NCI-H1930 (cell line): ENCODE data around the gene ZNF79.

ENCODE experiments used
- DNase-seq, 2 experiments: peaks; one replicate each; lab custom pipeline; 2025; lab: John Stamatoyannopoulos, UW

Gene ZNF79

DNA sequence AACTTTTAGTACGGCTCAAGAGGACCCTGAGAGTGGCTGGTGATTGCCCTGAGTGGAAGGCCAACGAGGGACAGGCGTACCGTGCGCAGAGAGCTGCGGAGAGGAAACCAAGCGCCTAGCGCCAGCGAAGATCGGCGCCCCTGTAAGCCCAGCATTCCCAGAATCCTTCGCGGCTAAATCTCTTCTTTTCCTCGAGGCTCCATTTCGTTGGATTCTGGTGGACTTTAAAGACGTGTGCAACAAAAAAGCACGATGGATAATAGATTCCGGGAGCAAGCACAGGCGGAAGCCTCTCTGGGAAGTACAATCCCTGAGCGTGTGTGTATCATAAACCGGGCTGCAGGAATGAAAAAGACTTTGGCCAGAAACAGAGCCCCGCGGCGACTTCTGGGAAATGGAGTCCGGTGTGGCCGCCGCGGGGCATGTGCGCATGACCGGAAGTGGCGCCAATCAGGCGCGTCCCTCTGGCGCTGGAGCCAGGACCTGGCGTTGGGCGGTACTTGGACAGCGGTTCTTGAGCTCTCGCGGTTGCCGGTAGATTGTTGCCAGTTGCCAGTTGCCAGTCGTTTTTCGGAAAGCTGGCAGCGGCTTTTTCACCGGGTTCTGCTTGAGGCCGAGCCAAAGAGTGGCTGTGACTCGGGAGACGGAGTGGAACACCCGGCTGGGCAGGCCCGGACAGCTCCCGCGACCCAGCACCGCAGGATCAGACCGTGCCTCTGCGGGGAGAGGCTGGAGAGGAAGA lies at the start of gene ZNF79:
ZNF79 (plus strand) TSS at position 449 of the 742 bp plus-strand sequence. CDS start 406 bp downstream, outside the sequence.
- DNase-seq = peak; percentile 83 to 87

DNA sequence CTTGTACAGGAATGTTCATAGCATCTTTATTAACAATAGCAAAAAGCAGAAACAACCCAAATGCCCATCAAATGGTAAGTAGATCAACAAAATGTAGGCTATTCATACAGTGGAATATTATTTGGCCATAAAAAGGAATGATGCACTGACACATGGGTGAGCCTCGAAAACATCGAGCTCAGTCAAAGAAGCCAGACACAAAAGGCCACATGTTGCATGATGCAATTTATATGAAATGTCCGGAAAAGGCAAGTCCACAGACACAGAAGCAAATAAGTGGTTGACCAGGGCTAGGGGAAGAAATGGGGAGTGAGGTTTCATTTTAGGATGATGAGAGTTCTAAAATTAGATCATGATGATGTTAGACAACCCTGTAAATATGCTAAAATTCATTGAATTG lies 43.7 kb upstream of the ZNF79 start:
- DNase-seq = no peak

DNA sequence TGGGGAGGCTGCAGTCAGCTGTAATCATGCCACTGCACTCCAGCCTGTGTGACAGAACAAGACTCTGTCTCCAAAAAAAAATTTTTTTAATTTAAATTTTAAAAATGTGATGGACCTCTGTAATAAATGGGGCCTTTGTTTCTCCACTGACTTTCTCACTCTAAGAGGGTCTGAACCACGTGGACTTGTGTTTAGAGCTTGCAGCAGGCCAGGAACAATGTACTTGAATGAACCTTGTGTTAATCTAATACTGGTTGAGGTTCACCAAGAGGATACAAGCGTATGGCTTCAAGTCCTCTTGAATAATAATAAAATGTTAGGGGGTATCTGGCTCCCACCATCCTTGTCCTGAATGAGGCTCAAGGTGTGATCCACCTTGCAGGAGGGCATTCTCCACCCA lies 41.6 kb upstream of the ZNF79 start:
- no peak for DNase-seq

- DNase-seq = no peak
These were observed 40.0 kb upstream of the ZNF79 start for GRCh38 chr9:127384016-127384730.

DNA sequence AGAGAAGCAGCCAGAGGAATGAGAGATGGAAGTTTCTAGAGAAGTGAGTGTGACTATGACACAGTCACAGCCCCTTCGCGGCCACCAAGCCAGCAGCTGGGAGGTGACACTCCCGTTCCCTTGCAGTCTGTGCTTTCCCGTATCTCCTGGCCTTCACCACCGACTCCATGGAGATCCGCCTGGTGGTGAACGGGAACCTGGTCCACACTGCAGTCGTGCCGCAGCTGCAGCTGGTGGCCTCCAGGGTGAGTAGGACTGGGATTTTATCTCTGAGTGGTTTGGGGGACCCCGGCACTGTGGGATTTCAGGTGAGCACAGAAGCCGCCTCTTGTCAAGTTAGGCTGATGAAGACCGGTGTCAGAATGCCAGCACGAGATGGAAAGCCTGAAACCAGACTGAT lies 39.3 kb upstream of the ZNF79 start:
- no peak for DNase-seq

DNA sequence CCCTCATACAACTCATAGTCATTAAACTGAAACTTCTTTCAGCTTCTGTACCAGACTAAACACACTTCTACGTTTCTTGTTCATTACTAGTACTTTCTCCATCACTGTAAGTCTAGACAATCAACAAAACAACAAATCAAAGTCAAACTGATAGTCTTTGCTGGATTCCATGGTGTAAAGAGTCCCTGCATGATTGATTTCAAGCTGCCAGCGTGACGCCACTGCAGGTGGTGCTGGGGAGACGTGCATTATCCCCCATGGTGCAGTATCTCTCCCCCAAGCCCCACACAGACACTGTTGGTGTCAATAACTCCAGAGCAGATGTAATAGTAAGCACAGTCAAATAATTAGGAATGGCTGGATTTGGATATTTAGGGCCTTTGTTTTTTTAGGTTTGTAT lies 37.9 kb upstream of the ZNF79 start:
- no peak for DNase-seq

DNA sequence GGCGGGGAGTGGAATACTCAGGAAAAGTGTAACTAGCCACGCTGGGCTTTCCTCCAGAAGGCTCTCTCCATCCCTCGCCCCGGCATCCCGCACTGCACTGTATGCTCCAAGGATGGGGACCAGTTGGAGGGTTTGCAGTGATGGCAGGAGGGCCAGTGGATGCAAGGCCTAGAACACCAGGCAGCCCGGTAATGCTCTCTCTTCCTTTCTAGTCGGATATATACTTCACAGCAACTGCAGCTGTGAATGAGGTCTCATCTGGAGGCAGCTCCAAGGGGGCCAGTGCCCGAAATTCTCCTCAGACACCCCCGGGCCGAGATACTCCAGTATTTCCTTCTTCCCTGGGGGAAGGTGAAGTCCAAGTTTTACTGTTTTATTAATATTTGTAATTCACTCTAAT lies 37.2 kb upstream of the ZNF79 start:
- DNase-seq = no peak

DNA sequence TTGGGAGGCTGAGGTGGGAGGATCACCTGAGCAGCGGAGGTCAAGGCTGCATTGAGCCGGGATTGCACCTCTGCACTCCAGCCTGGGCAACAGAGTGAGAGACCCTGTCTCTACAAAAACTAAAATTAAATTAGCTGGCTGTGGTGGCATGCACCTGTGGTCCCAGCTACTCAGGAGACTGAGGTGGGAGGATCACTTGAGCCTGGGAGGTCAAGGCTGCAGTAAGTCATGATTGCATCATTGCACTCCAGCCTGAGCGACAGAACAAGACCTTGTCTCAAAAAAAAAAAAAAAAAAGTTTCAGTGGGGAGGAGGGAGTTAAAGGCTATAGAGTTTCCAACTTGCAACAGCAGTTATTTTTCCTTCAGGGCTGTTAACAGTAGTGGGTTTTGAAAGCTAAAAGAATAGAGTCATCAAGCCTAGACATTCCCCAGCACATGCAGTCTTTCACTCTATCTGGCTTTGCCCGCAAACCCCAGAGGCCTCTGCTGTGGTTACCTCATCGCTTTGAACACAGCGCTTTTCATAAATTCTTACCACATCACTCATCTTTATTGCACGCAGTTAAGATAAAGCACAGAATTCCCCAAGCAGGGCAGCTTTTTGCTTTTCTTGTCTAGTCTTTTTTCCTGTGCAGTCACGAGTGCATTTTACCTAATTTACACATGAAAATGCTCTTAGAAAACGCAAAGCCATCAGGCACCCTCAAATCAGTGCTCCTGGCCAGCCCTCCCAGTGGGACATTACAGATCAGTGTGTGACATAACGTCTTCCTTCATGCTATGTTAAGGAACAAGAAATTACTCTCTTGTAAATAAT lies 35.9 kb upstream of the ZNF79 start:
- no peak for DNase-seq

- DNase-seq = no peak
These were observed 35.3 kb upstream of the ZNF79 start for GRCh38 chr9:127388856-127389238.

- DNase-seq = no peak
These were observed 34.6 kb upstream of the ZNF79 start for GRCh38 chr9:127389381-127390247.

DNA sequence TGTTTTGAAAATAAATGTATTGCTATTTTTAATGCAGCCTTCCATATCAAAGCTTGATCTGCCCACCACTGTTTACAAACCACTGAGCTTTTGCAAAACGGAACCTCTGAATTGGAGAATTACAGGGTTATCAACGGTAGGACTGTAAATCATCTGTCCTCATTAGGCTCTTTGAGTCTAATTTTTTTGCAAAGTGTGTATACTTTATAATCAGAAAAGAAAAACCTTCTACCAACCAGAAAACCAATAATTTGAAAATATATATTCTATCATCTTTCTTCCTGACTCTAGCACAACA lies 34.0 kb upstream of the ZNF79 start:
- no peak for DNase-seq

GRCh38 chr9:127390563-127390962 lies 33.6 kb upstream of the ZNF79 start:
- DNase-seq = no peak

DNA sequence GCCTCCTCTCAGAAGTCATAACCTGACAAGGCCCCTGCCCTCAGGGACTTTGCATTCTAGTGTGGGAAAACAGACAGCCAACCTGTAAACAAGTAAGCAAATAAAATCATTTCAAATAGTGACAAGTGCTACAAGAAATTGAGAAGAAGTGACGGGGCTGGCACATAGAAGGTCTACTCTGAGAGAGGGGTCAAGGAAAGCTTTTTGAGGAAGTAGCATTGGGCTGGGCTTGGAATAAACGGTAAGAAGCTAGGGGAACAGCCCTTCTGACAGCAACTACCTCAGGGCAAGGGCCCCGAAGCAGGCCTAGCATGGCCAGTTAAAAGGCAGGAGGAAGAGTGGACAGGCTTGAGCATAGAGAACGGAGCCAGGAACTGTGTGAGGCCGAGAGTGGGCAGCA lies 32.0 kb upstream of the ZNF79 start:
- DNase-seq = no peak

- DNase-seq = no peak
These were observed 31.2 kb upstream of the ZNF79 start for GRCh38 chr9:127392976-127393375.

GRCh38 chr9:127393645-127394044 lies 30.5 kb upstream of the ZNF79 start:
- no peak for DNase-seq

DNA sequence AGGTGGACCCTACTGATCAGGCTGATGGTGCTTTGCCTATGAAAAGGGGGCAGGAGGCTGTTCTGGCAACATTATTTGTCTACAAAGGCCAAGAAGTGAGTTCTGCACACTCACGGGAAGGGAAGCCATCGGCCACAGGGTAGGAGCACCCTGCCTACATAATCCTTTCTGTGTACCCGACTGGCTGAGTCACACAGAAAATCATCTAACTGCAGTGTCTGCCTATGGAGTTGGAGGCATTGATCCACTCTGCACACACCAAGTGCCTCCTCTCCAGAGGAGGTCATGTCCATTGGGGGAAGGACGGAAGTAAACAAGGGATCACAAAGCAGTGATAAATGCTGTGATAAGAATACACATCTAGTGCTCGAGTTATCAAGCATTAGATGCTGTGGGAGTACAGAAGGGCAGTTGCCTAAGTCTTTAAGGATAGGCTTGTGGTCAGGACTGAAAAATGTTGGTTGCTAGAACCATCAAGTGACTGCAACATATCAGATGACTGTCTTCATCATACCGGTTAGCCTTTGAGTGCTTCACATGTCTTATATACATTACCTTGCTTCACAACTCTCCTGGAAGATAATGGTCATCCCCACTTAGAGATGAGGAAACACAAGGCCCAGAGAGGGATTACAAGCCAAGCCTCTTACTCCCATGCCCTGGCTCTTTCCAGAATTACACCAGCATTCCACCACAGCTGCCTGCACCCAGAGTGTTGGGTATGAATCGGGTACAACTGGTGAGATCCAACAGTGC lies 28.5 kb upstream of the ZNF79 start:
- DNase-seq = no peak

GRCh38 chr9:127396253-127396807 lies 27.9 kb upstream of the ZNF79 start:
- DNase-seq = no peak

GRCh38 chr9:127396808-127397645 lies 27.2 kb upstream of the ZNF79 start, which contains the start of gene SLC2A8:
TSS of gene SLC2A8 (plus strand) at chr9:127397169. CDS start at chr9:127397231, 62 bp downstream.
- peak; percentile 96 to 98 for DNase-seq

DNA sequence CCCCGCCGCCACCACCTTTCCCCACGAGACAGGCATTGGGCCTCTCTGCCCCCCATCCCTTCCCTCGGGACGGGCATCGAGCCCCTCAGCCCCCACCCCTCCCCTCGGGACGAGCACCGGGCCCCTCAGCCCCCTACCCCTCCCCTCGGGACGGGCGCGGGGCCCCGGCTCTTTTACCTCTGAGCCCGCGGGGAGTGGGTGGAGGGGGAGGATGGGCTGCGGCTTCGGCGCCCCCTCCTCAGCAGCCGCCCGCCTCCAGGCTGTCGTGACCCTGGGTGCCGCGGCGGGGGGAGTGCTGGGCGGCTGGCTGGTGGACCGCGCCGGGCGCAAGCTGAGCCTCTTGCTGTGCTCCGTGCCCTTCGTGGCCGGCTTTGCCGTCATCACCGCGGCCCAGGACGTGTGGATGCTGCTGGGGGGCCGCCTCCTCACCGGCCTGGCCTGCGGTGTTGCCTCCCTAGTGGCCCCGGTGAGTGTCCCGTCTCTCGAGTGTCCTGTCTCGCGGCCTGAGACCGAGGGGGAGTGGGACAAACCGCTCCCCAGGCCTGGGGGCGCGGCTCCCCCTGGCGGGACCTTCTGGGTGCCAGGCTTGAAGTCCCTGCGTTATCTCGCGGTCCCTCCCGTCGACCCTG lies 26.4 kb upstream of the ZNF79 start:
- DNase-seq = peak; percentile 19 to 41
